ENCODE measurements around the gene DEFB118.

Gene DEFB118

DNA sequence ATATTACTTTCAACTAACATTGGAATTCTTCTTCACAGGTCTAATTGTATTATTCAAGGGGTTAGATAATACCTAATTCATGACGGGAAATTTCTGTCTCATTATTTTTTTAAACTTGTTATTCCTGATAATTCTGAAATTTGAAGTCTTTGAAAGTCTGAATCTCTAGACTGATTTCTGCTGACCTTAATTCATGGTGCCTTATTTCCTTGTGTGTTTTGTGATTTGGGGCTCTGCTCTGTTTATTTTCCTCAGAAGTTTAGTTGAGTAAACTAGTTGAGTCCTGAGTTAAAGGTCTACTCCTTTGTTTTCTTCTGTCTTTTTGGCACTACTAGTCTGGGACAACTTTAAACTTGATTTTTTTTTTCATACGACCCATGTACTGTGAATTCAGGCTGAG is 5.9 kb downstream of the DEFB118 start:
- no peak overlapping the region for H3K4me2 ChIP-seq (ENCODE audit: low read length)
- no peaks in the 10 kb centered on the region for H3F3A ChIP-seq (ENCODE audit: insufficient read depth, low read length)
- no peak for TF ChIP-seq EZH2 (IDR thresholded peaks at IDR 0.05; ENCODE audit: borderline replicate concordance, low read length)
- TF ChIP-seq, protein P1, sequence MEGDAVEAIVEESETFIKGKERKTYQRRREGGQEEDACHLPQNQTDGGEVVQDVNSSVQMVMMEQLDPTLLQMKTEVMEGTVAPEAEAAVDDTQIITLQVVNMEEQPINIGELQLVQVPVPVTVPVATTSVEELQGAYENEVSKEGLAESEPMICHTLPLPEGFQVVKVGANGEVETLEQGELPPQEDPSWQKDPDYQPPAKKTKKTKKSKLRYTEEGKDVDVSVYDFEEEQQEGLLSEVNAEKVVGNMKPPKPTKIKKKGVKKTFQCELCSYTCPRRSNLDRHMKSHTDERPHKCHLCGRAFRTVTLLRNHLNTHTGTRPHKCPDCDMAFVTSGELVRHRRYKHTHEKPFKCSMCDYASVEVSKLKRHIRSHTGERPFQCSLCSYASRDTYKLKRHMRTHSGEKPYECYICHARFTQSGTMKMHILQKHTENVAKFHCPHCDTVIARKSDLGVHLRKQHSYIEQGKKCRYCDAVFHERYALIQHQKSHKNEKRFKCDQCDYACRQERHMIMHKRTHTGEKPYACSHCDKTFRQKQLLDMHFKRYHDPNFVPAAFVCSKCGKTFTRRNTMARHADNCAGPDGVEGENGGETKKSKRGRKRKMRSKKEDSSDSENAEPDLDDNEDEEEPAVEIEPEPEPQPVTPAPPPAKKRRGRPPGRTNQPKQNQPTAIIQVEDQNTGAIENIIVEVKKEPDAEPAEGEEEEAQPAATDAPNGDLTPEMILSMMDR (IDR thresholded peaks at IDR 0.05; ENCODE audit: low read length), result no peak
- no peaks in the 10 kb centered on the region for H3K9me2 ChIP-seq (ENCODE audit: low read depth, low read length)
- no peak overlapping the region for H2AFZ ChIP-seq (ENCODE audit: low read length)
- H3K4me1 ChIP-seq (ENCODE audit: insufficient read depth, low read length, severe bottlenecking), result no peaks in the 10 kb centered on the region
- peaks cover 6% of the 10 kb centered on the region; the same call in 1 of the 2 replicates for H3K27me3 ChIP-seq (ENCODE audit: insufficient read depth, low read length)
- no peaks in the 10 kb centered on the region for H3K36me3 ChIP-seq (ENCODE audit: insufficient read depth, low read length)
- H3K9ac ChIP-seq (ENCODE audit: low read length), result no peak overlapping the region
- H3K79me2 ChIP-seq (ENCODE audit: insufficient read depth, low read length), result no peaks in the 10 kb centered on the region
- H3K27ac ChIP-seq (ENCODE audit: low read depth, low read length, poor library complexity, severe bottlenecking), result no peak overlapping the region
- H3K4me3 ChIP-seq (ENCODE audit: low read depth, low read length, poor library complexity, severe bottlenecking), result no peak overlapping the region
- H4K20me1 ChIP-seq (ENCODE audit: insufficient read depth, low read length), result no peaks in the 10 kb centered on the region
- no peaks in the 10 kb centered on the region for H3K9me3 ChIP-seq (ENCODE audit: low read length)

DNA sequence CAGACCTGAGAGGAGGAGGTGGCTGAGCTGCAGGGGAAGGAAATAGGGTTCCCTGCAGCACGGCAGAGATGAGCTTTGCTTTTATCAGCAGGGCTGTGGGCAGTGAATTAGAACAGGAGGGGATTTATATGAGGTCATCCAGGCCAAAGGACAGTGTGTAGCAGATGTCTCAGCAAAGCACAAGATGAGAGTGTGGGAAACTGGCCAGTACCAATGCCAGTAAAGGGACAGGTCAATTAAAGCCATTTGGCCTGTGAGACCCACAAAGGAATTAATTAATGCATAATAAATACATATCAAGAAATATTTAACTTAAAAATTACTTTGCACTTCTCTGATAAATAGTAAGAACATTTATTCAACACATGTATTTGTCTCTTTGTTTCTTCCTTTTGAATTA is 22.1 kb downstream of the DEFB118 start, which contains the start of gene DEFB119:
Gene DEFB119, minus strand, starts transcription at position 101 of the 400 bp plus-strand sequence. CDS start 107 bp downstream, outside the sequence.
- H3K9me3 ChIP-seq (ENCODE audit: low read length), result no peaks in the 10 kb centered on the region
- TF ChIP-seq, protein P1 (IDR thresholded peaks at IDR 0.05; ENCODE audit: low read length), result no peak
- TF ChIP-seq EZH2 (IDR thresholded peaks at IDR 0.05; ENCODE audit: borderline replicate concordance, low read length), result no peak

DNA sequence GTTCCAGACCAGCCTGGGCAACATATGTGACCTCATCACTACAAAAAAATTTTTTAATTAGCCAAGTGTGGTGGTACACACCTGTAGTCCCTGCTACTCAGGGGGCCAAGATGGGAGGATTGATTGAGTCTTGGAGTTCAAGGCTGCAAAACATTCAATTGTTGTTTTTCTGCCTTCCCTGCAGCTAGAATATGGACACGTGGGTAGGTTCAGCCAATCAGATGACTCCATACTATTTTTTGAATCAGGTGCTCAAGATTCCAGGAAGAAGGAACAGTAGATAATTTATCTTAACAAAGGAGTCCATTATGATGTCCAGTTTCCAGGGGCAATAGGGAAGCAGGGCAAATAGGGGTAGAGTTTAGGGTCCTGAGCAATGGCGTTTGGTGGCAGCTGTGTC is 24.4 kb downstream of the DEFB118 start:
- H2AFZ ChIP-seq (ENCODE audit: low read length), result no peak overlapping the region
- H3K4me2 ChIP-seq (ENCODE audit: low read length), result no peak overlapping the region
- no peaks in the 10 kb centered on the region for H3K9me3 ChIP-seq (ENCODE audit: low read length)
- H3K27ac ChIP-seq (ENCODE audit: low read depth, low read length, poor library complexity, severe bottlenecking), result no peak overlapping the region
- no peaks in the 10 kb centered on the region for H3K27me3 ChIP-seq (ENCODE audit: insufficient read depth, low read length)
- H3K79me2 ChIP-seq (ENCODE audit: insufficient read depth, low read length), result no peaks in the 10 kb centered on the region
- no peaks in the 10 kb centered on the region for H4K20me1 ChIP-seq (ENCODE audit: insufficient read depth, low read length)
- no peaks in the 10 kb centered on the region for H3K4me1 ChIP-seq (ENCODE audit: insufficient read depth, low read length, severe bottlenecking)
- no peaks in the 10 kb centered on the region for H3K9me2 ChIP-seq (ENCODE audit: low read depth, low read length)
- no peaks in the 10 kb centered on the region for H3K36me3 ChIP-seq (ENCODE audit: insufficient read depth, low read length)
- TF ChIP-seq, protein P1 (IDR thresholded peaks at IDR 0.05; ENCODE audit: low read length), result no peak
- TF ChIP-seq EZH2 (IDR thresholded peaks at IDR 0.05; ENCODE audit: borderline replicate concordance, low read length), result no peak
- H3K9ac ChIP-seq (ENCODE audit: low read length), result no peak overlapping the region
- H3K4me3 ChIP-seq (ENCODE audit: low read depth, low read length, poor library complexity, severe bottlenecking), result no peak overlapping the region
- H3F3A ChIP-seq (ENCODE audit: insufficient read depth, low read length), result no peaks in the 10 kb centered on the region

More for the DNA sequence above, 22.1 kb downstream of the DEFB118 start, which contains the start of gene DEFB119:
- Histone ChIP-seq H3K79me2 (ENCODE audit: insufficient read depth, low read length) (no peaks in the 10 kb centered on the region), H4K20me1 (ENCODE audit: insufficient read depth, low read length) (no peaks in the 10 kb centered on the region), H2AFZ (ENCODE audit: low read length) (no peak within 1 kb of the TSS), H3K4me3 (ENCODE audit: low read depth, low read length, poor library complexity, severe bottlenecking) (no peak within 1 kb of the TSS), H3K27me3 (ENCODE audit: insufficient read depth, low read length) (no peaks in the 10 kb centered on the region), H3K27ac (ENCODE audit: low read depth, low read length, poor library complexity, severe bottlenecking) (no peak within 1 kb of the TSS), H3F3A (ENCODE audit: insufficient read depth, low read length) (no peaks in the 10 kb centered on the region), H3K9ac (ENCODE audit: low read length) (no peak within 1 kb of the TSS), H3K36me3 (ENCODE audit: insufficient read depth, low read length) (no peaks in the 10 kb centered on the region), H3K4me1 (ENCODE audit: insufficient read depth, low read length, severe bottlenecking) (no peaks in the 10 kb centered on the region), H3K9me2 (ENCODE audit: low read depth, low read length) (no peaks in the 10 kb centered on the region), H3K4me2 (ENCODE audit: low read length) (no peak within 1 kb of the TSS)
